Measurements from ENCODE around the gene MARCO. TPM values are rescaled to one million over a fixed set of nuclear protein-coding genes. Genes with fewer than 3 reads are reported as not detected.

Gene MARCO
- total RNA-seq, 1 donor, result not detected

GRCh38 chr2:118907759-118908158 lies 34.2 kb upstream of the MARCO start:
- H4K20me1 ChIP-seq (ENCODE audit: insufficient read depth, low read length), result no peaks in the 10 kb centered on the region
- no peak overlapping the region for H3K4me2 ChIP-seq (ENCODE audit: insufficient read depth, low read length)
- TF ChIP-seq CTCF (IDR thresholded peaks at IDR 0.05; ENCODE audit: extremely low read depth, low read depth, low read length), result no peak
- H3K4me1 ChIP-seq (ENCODE audit: insufficient read depth, low read length), result no peaks in the 10 kb centered on the region
- DNase-seq (ENCODE audit: insufficient read length, low spot score, missing footprints), result no peak
- H2AFZ ChIP-seq (ENCODE audit: low read length), result no peak overlapping the region
- H3K9me3 ChIP-seq (ENCODE audit: low read depth, low read length), result no peaks in the 10 kb centered on the region
- H3K27me3 ChIP-seq (ENCODE audit: insufficient read depth, low read length), result no peaks in the 10 kb centered on the region
- H3K4me3 ChIP-seq (ENCODE audit: insufficient read depth, low read length), result no peak overlapping the region
- no peak overlapping the region for H3K27ac ChIP-seq (ENCODE audit: low read depth, low read length)
- no peaks in the 10 kb centered on the region for H3K79me2 ChIP-seq (ENCODE audit: insufficient read depth, low read length)
- H3K36me3 ChIP-seq (ENCODE audit: insufficient read depth, low read length), result no peaks in the 10 kb centered on the region

DNA sequence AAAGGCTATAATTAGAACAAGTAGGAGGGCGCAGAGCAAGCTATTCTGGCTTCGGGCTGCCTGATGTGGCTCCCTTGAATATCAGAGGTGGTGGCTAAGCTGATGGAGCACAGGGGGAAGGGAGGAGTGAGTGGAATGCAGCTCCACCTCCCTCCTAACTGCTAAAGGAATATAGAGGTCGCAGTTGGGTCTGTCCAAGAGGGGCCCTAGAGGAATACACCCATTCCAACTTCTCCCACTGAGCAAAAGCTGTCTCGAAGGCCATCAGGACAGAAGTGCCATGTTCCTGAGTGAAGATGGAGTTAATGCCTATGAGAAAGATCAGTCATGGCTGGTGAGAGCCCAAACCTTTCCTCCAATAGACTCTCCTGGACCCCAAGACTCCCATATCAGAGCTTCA lies 32.8 kb upstream of the MARCO start:
- no peak for TF ChIP-seq CTCF (IDR thresholded peaks at IDR 0.05; ENCODE audit: extremely low read depth, low read depth, low read length)
- Histone ChIP-seq H2AFZ (ENCODE audit: low read length) (no peak overlapping the region), H3K4me3 (ENCODE audit: insufficient read depth, low read length) (no peak overlapping the region), H3K4me1 (ENCODE audit: insufficient read depth, low read length) (no peaks in the 10 kb centered on the region), H3K4me2 (ENCODE audit: insufficient read depth, low read length) (no peak overlapping the region), H3K27me3 (ENCODE audit: insufficient read depth, low read length) (no peaks in the 10 kb centered on the region), H3K27ac (ENCODE audit: low read depth, low read length) (no peak overlapping the region), H3K79me2 (ENCODE audit: insufficient read depth, low read length) (no peaks in the 10 kb centered on the region), H4K20me1 (ENCODE audit: insufficient read depth, low read length) (no peaks in the 10 kb centered on the region), H3K36me3 (ENCODE audit: insufficient read depth, low read length) (no peaks in the 10 kb centered on the region), H3K9me3 (ENCODE audit: low read depth, low read length) (no peaks in the 10 kb centered on the region)
- DNase-seq (ENCODE audit: insufficient read length, low spot score, missing footprints), result no peak

DNA sequence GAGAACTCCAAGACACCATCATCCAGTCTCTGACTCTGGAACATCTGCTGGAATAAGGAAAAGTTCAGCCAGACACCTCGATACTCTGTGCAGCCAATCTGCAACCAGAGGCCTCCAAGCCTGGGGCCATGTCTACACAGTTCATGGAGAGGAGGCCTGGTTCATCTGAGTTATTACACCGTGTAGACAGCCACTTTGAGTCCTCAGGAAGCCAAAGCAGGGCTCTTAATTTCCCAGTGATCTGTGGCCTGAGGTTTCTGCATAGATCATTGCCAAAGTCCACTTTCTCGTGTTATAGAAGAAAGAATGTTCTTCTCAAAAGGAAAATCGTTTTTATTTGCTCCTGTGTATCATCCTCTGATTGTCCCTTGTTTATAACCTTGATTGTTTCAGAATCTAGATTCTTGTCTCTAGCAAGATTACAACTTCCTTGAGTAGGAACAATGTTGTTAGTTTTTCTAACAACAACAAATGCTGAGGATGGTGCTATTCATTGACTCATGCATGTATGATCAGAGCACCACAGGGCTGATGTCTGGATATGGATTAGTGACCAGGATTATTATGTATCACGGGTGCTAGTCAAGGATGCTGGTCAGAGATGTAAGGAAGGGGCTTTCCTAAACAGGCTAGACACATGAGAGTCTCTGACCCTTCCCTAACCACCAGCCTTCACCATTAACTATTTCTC lies 30.7 kb upstream of the MARCO start:
- Histone ChIP-seq H3K4me3 (ENCODE audit: insufficient read depth, low read length) (no peak overlapping the region), H3K27ac (ENCODE audit: low read depth, low read length) (no peak overlapping the region)

DNA sequence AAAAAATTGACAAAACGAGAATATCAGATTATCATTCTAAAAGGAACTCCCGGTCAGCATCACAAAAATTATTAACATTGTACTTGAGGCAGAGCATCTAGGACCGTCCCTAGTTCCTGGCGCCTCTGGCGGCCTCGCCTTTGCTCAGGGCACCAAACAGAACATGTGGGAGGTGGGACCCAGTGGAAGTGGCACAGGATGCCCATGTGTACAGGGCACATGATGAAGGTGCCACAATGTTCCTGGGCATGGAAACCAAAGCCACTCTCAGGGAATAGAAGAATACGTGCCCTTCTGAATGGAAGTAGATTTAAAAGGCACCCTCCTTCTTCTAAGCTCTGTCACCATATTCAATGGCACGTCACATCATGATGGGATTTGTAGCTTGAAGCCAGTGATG lies 30.1 kb upstream of the MARCO start:
- H3K27me3 ChIP-seq (ENCODE audit: insufficient read depth, low read length), result no peaks in the 10 kb centered on the region
- no peak for TF ChIP-seq CTCF (IDR thresholded peaks at IDR 0.05; ENCODE audit: extremely low read depth, low read depth, low read length)

More for the DNA sequence above, 30.7 kb upstream of the MARCO start:
- Histone ChIP-seq H4K20me1 (ENCODE audit: insufficient read depth, low read length) (no peaks in the 10 kb centered on the region), H3K27me3 (ENCODE audit: insufficient read depth, low read length) (no peaks in the 10 kb centered on the region), H2AFZ (ENCODE audit: low read length) (no peak overlapping the region), H3K79me2 (ENCODE audit: insufficient read depth, low read length) (no peaks in the 10 kb centered on the region), H3K36me3 (ENCODE audit: insufficient read depth, low read length) (no peaks in the 10 kb centered on the region), H3K4me2 (ENCODE audit: insufficient read depth, low read length) (no peak overlapping the region), H3K9me3 (ENCODE audit: low read depth, low read length) (no peaks in the 10 kb centered on the region), H3K4me1 (ENCODE audit: insufficient read depth, low read length) (no peaks in the 10 kb centered on the region)
- DNase-seq (ENCODE audit: insufficient read length, low spot score, missing footprints), result peak; percentile 61
- TF ChIP-seq CTCF (IDR thresholded peaks at IDR 0.05; ENCODE audit: extremely low read depth, low read depth, low read length), result no peak

More for the DNA sequence above, 30.1 kb upstream of the MARCO start:
- H3K4me3 ChIP-seq (ENCODE audit: insufficient read depth, low read length), result no peak overlapping the region
- no peaks in the 10 kb centered on the region for H4K20me1 ChIP-seq (ENCODE audit: insufficient read depth, low read length)
- DNase-seq (ENCODE audit: insufficient read length, low spot score, missing footprints), result no peak
- no peaks in the 10 kb centered on the region for H3K9me3 ChIP-seq (ENCODE audit: low read depth, low read length)
- H3K36me3 ChIP-seq (ENCODE audit: insufficient read depth, low read length), result no peaks in the 10 kb centered on the region
- H3K4me2 ChIP-seq (ENCODE audit: insufficient read depth, low read length), result no peak overlapping the region
- H3K4me1 ChIP-seq (ENCODE audit: insufficient read depth, low read length), result no peaks in the 10 kb centered on the region
- no peak overlapping the region for H3K27ac ChIP-seq (ENCODE audit: low read depth, low read length)
- no peak overlapping the region for H2AFZ ChIP-seq (ENCODE audit: low read length)
- no peaks in the 10 kb centered on the region for H3K79me2 ChIP-seq (ENCODE audit: insufficient read depth, low read length)

All from osteoblast (primary cell).